ENCODE data around the gene SCAMP1.

DNA sequence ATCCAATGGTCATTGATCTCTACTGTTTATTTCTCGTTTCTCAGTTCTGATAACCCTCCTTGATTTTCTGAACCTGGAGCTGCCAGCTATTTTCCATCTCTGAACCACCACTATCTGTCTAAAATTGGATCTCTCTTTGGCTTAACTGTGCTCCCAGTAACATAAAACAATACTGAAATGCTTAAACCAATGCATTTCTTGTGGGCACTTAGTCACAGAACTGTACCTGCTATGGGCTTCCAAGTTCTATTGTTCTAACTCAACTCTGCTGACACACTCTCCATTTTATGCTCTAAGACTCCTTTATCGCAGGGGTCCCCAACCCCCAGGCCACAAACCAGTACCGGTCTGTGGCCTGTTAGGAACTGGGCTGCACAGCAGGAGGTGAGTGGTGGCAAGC is 167.5 kb downstream of the SCAMP1 start:
- TF ChIP-seq, protein P1, sequence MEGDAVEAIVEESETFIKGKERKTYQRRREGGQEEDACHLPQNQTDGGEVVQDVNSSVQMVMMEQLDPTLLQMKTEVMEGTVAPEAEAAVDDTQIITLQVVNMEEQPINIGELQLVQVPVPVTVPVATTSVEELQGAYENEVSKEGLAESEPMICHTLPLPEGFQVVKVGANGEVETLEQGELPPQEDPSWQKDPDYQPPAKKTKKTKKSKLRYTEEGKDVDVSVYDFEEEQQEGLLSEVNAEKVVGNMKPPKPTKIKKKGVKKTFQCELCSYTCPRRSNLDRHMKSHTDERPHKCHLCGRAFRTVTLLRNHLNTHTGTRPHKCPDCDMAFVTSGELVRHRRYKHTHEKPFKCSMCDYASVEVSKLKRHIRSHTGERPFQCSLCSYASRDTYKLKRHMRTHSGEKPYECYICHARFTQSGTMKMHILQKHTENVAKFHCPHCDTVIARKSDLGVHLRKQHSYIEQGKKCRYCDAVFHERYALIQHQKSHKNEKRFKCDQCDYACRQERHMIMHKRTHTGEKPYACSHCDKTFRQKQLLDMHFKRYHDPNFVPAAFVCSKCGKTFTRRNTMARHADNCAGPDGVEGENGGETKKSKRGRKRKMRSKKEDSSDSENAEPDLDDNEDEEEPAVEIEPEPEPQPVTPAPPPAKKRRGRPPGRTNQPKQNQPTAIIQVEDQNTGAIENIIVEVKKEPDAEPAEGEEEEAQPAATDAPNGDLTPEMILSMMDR (IDR thresholded peaks at IDR 0.05), result no peak
- TF ChIP-seq POLR2A (IDR thresholded peaks at IDR 0.05), result no peak

Measured in lower leg skin (tissue), 3 donors.